Measurements from ENCODE around the gene MET. TPM values are rescaled to one million over a fixed set of nuclear protein-coding genes. Genes with fewer than 3 reads are reported as not detected.

Gene MET
- total and polyA plus RNA-seq, 2 of the 8 experiments (the other 6 are each of a cell fraction or from before 2014, with no cell fraction given) = 3.5 to 12.9 TPM

- no peak for TF ChIP-seq CBX8 (IDR thresholded peaks at IDR 0.05; ENCODE audit: borderline replicate concordance, low read depth, low read length)
- TF ChIP-seq, protein P1, sequence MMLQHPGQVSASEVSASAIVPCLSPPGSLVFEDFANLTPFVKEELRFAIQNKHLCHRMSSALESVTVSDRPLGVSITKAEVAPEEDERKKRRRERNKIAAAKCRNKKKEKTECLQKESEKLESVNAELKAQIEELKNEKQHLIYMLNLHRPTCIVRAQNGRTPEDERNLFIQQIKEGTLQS (IDR thresholded peaks at IDR 0.05; ENCODE audit: insufficient read depth, low read depth, low read length) = no peak
Observed at GRCh38 chr7:116696707-116697106, 24.7 kb downstream of the MET start (continued).
